GM12878 (cell line): Measurements from ENCODE around the gene TMEM79.

ENCODE experiments used
- EP300 ChIP-seq, 2 experiments: fragments of 150-350 bp in 1 of 2; IDR thresholded peaks; 2 replicates each; pipeline ENCODE4 v1.6.1; 2011 to 2012; ENCODE audit warnings: low read depth in 2 of 2, low read length in 2 of 2, borderline replicate concordance in 1 of 2, improper control_type of control experiment in 1 of 2, inconsistent platforms in 1 of 2; ENCODE audit not compliant: control insufficient read depth in 1 of 2
- TF ChIP-seq, protein P1 (sequence below): fragments of 450-650 bp; formaldehyde crosslinking; IDR thresholded peaks from 2 replicates; pipeline ENCODE4 v1.4.0; 2020; ENCODE audit warnings: mild to moderate bottlenecking, moderate library complexity

DNA sequence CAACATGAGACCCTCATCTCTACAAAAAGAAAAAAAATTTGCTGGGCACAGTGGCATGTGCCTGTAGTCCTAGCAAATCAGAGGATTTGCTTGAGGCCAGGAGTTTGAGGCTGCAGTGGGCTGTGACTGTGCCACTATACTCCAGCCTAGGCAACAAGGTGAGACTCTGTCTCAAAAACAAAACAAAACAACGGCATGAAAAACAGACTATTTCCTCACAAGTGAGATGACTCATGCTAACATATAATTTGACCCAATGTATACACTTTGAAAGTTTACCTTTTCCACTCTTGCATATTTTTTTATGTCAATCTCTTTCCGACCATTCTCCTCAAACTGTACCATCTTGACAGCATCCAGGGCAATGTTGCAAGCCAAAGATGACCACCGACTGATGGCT is 36.4 kb downstream of the TMEM79 start:
- TF ChIP-seq, protein P1, sequence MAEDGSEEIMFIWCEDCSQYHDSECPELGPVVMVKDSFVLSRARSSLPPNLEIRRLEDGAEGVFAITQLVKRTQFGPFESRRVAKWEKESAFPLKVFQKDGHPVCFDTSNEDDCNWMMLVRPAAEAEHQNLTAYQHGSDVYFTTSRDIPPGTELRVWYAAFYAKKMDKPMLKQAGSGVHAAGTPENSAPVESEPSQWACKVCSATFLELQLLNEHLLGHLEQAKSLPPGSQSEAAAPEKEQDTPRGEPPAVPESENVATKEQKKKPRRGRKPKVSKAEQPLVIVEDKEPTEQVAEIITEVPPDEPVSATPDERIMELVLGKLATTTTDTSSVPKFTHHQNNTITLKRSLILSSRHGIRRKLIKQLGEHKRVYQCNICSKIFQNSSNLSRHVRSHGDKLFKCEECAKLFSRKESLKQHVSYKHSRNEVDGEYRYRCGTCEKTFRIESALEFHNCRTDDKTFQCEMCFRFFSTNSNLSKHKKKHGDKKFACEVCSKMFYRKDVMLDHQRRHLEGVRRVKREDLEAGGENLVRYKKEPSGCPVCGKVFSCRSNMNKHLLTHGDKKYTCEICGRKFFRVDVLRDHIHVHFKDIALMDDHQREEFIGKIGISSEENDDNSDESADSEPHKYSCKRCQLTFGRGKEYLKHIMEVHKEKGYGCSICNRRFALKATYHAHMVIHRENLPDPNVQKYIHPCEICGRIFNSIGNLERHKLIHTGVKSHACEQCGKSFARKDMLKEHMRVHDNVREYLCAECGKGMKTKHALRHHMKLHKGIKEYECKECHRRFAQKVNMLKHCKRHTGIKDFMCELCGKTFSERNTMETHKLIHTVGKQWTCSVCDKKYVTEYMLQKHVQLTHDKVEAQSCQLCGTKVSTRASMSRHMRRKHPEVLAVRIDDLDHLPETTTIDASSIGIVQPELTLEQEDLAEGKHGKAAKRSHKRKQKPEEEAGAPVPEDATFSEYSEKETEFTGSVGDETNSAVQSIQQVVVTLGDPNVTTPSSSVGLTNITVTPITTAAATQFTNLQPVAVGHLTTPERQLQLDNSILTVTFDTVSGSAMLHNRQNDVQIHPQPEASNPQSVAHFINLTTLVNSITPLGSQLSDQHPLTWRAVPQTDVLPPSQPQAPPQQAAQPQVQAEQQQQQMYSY: no peak
- TF ChIP-seq EP300 (IDR thresholded peaks at IDR 0.05; ENCODE audit: borderline replicate concordance in 1 of 2, control insufficient read depth in 1 of 2, low read depth in 2 of 2, low read length in 2 of 2): no peak
